GM12865 (cell line): ENCODE measurements around the gene SLC39A10.
"Not testable (repeated sequence)": the region's sequence is repeated elsewhere in the genome, so short reads cannot be mapped to it uniquely, and the experiment has no call there.

ENCODE experiments used
- DNase-seq: peaks from one replicate; pipeline ENCODE4 v3.0.0; 2010; ENCODE audit warnings: low read depth
- H3K4me3 ChIP-seq: 2 replicates; pipeline ENCODE4 v1.5.1; 2011; ENCODE audit warnings: mild to moderate bottlenecking, low read depth, low read length, control low read depth
- CTCF ChIP-seq: IDR thresholded peaks from 2 replicates; pipeline ENCODE4 v1.5.1; 2011; ENCODE audit warnings: low read length, control low read depth, low read depth, inconsistent platforms; ENCODE audit not compliant: insufficient read depth; ENCODE audit errors: missing control alignments

Gene SLC39A10

GRCh38 chr2:195636890-195637289 is 20.1 kb upstream of the SLC39A10 start:
- no peak for DNase-seq
- no peak overlapping the region for H3K4me3 ChIP-seq
- no peak for TF ChIP-seq CTCF

- no peak overlapping the region for H3K4me3 ChIP-seq
- no peak for DNase-seq
- no peak for TF ChIP-seq CTCF
These were observed 18.3 kb upstream of the SLC39A10 start for GRCh38 chr2:195638750-195639149.

- DNase-seq, result no peak
- TF ChIP-seq CTCF, result no peak
- H3K4me3 ChIP-seq, result no peak overlapping the region
These were observed 17.7 kb upstream of the SLC39A10 start for GRCh38 chr2:195639238-195639858.

- no peak for TF ChIP-seq CTCF
- no peak for DNase-seq
These were observed 17.1 kb upstream of the SLC39A10 start for GRCh38 chr2:195639959-195640358.

GRCh38 chr2:195642027-195642678 is 14.9 kb upstream of the SLC39A10 start:
- no peak for TF ChIP-seq CTCF
- no peak overlapping the region for H3K4me3 ChIP-seq
- DNase-seq, result no peak

More at GRCh38 chr2:195639959-195640358, 17.1 kb upstream of the SLC39A10 start:
- H3K4me3 ChIP-seq, result no peak overlapping the region

- DNase-seq, result no peak
These were observed 14.4 kb upstream of the SLC39A10 start for GRCh38 chr2:195642679-195643068.

GRCh38 chr2:195644708-195645107 is 12.3 kb upstream of the SLC39A10 start:
- not testable (repeated sequence) for H3K4me3 ChIP-seq, DNase-seq

More at GRCh38 chr2:195642679-195643068, 14.4 kb upstream of the SLC39A10 start:
- no peak for TF ChIP-seq CTCF
- no peak overlapping the region for H3K4me3 ChIP-seq
